ENCODE data around the gene SETD6.
A peak's percentile ranks its signal among the peaks of the same experiment; 100 is the strongest.

SETD6 gene

DNA sequence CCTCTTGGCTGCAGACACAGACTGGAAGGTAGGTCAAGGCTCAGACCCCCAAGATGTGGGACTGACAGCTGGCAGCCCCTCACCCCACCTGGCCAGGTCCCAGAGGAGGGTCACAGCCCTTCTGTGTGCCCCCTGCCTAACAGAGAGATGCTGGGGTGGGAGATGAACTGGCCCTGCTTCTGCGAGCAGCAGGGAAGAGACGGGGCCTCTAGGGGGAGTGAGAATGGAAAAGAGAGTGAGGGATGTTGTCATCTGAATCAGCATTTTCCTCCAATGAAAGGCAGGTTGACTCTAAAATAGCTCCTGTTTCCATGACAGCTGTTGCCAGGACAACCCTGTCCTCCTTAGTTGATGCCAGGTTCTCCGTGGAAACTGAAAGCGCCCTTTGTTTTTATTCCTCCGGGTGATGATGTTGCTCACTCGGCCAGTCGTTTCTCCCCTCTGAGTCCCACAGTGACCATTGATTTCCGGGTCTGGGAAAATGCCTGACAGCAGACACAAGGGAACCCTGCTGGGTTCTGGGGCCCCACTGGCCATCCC is 20.3 kb upstream of the SETD6 start:
- DNase-seq = peak; percentile 54

DNA sequence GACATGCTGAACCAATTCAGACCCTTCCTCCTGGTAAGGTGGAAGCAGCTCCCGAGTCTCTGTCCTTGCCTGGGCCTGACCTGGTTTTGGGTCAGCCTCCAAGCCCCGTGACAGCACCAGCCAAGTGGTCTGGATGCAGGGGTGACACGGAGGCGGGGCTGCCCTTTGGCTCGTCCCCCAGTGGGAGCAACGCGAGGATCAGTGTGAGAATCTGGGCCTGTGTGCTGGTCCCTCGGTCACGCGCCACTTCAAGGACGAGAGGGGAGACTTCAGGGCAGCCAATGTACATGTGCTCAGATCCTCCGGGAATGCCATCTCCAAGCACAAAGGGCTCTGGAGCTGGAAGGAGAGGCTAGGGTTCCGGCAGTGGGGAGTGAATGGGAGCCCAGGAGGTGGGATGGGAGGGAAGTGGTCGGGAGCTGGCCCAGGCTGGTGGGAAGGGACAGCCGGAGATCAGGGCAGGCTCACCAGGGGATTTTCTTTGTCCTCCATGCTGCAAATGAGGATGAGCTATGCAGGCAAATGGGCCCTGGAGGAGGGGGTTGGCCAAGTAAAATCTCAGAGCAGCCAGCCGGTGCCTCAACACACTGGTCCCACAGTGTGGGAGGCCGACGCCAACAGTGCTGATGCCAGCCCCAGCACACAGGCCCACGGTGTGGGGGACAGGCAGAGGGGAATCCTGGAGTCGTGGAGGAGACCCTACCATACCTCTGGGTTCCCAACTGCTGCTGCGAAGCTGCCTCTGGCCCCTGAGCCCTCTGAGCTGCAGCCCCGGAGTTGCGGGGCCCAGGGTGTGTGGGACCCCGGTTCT is 19.6 kb upstream of the SETD6 start:
- DNase-seq = no peak

DNA sequence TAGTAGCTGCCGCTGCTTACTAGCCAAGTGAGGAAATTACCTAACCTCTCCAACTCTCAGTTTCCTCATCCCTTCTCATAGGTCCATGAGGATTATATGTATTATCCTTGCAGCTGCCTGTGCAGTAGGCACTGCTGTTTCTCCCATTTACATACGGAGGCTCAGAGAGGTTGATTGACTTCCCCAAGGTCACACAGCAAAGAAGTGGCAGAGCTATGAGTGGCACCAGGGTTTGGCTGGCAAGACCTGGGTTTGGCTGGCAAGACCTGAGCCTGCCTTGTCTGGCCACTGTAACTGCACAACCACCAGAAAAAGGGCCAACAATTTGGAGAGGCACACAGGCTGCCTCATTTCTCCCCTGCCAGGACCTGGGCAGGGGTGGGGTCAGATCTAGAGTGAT is 17.8 kb upstream of the SETD6 start:
- DNase-seq = no peak

DNA sequence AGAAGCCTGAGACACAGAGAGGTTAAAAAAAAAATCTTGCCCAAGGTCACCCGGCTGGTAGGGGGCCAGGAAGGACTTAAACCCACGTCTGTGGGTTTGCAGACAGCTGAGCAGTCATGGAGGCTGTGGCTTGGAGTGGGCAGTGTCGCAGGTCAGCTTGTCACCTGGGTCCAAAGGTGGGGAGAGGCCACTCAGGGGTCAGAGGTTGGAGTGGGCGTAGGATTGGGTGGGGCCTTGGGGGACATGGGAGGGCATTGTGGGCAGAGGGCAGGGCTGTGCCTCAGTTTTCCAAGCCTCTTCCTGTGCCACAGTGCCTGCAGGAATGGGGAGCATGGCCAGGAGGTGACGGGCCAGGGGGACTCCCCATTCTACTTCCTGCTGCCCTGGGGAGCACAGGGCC is 17.4 kb upstream of the SETD6 start:
- DNase-seq = no peak

DNA sequence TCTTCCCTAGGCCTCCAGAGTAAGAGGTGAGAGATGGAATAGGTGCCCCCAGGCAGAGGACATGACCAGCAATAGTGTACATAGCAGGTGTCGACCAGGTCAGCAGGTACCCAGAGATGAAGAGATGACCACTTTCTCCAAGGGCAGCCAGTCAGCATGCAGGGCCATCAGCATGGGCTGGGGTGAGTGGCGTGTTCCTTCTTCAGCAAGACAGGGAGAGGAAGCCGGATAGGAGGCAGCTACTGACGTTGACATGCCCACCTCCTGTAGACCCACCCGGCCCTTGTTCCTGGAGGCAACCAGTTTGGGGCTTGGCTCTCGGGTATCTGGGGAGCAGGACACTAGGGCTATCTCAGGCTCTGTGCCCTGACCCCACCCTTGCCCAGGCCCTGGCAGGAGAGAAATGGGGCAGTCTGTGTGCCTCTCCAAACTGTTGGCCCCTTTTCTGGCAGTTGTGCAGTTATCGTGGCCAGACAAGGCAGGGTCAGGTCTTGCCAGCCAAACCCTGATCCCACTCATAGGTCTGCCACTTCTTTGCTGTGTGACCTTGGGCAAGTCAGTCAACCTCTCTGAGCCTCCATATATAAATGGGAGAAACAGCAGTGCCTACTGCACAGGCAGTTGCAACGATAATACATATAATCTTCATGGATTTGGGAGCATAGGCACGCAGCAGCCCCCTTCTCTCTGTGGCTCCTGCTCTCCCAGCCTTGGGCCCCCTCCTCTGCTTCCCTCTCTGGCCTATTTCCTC is 16.8 kb upstream of the SETD6 start:
- DNase-seq = no peak

DNA sequence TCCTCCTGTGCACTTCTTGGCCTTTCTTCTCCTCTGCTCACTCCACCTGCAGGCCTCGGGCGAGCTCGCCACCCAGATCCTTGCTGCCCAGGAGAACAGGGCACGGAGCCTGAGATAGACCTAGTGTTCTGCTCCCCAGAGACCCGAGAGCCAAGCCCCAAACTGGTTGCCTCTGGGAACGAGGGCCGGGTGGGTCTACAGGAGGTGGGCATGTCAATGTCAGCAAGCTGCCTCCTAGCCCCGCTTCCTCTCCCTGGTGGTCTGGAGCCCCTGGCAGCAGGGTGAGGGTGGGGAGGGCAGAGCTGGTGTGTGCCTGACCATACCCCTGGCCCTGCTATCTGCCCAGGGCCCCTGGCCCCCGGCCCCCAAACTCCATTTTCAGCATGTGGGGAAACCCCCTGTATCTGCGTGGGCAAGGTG is 16.2 kb upstream of the SETD6 start:
- DNase-seq = no peak

DNA sequence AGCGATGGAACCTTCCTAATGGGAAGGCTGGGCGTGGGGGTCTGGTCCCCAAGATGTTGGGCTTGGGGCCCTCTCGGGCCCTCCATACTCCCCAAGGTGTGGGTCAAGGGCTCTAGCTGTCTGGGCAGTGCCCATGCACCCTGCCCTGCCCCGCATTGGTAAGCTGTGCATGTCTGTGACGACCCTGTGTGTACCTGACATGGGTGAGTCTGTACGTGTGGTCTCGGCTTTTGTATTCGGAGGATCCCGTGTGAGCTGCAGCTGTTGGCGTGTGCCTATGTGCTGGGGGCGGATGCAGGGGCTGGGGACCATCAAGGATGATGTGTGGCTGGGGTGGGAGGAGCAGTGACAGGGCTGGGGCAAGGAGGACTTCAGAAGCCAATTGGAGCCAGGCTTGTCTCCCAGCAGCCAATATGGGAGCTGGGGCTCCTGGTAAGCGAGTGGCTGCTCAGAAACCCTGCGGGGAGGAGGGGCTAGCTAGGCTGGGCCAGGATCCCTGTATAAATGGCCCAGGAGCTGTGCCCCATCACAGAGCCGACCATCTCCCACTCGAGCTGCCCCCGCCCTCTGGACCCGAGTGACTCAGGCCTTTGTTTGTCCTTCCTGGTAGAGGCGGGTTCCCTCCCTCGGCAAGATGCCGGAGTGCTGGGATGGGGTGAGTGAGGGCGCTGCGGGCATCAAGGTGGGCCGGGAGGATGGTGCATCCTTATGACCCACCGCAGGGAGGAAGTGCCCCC is 15.5 kb upstream of the SETD6 start, which contains the start of gene NDRG4:
TSS of gene NDRG4 (plus strand) at position 529 of the 737 bp plus-strand sequence. CDS start at position 635, 106 bp downstream.
- DNase-seq = no peak

DNA sequence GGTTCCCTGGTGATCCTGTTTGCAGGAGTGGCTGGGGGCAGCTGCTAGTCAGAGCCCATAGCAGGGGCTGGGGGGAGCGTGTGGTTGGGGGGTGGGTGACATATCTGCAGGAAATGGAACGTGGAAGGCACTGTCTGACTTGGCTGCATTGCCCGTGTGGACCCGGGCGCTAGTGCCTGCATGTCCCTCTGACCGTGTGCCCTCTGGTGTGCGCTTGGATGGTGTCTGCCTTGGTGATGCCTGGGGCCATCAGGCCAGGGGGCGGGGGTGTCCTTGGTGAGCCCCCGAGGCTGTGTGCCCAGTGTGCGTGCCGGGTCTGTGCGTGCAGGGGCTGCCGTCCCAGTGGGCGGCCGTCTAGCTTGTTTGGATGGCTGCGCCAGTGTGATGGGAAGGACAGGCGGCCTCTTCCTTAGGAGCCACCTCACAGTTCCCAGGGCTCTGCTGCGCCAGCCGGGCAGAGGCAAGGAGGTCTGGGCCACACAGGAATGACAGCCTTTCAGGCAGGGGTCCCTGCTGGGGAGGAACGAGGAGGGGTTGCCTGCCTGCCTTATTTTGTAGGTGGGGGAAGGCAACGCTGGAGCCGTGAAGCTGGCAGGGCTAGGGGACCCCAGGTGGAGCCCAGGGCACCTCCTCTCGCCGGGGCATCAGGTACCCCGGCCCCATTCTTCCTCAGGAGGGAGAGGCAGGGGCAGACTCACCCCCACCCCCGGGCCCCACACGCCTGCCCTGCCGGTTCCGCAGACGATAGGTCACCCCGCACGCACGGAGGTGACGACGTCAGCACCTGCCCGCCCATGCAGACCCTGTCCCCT is 14.7 kb upstream of the SETD6 start:
- DNase-seq = no peak

DNA sequence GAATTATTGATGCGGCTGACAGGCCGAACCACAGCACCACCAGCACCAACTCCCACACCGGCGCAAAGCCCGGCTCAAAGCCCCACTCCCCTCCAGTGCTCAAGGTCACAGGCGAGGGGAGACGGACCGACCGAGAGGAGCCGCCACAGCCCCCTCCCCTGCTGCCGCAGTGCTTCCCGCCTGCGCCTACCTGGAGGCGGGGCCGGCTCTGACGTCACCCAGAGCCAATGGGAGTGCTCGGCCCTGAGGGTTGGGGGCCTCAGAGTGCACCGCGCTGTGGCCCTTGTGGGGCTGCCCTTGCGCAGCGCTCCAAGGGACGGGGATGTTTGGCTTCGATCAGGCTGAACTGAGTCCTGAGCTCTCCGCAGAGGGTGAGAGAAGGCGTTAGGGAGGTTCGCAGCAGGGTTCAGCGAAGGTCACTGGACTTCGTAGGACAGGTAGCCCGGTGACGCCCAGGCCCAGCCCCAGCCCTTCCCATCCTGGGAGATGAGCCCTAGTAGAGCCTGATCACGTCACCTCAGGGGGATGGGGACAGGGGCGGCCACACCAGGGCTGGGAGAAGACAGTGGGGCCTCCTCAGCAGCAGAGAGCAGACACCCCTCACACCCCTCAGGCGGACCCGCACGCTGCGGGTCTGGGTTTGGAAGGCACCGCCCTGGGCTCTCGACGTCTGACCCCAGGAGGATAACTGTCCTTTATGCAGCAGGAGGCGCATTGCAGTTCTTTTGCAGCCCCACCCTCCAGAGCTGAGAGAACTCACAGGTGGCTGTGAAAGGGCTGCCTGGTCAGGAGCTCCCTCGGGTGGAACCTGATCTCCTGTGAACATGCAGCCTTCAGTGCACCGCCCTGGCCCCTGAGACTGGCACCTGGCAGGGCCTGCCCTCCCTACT is 13.8 kb upstream of the SETD6 start:
- DNase-seq = no peak

DNA sequence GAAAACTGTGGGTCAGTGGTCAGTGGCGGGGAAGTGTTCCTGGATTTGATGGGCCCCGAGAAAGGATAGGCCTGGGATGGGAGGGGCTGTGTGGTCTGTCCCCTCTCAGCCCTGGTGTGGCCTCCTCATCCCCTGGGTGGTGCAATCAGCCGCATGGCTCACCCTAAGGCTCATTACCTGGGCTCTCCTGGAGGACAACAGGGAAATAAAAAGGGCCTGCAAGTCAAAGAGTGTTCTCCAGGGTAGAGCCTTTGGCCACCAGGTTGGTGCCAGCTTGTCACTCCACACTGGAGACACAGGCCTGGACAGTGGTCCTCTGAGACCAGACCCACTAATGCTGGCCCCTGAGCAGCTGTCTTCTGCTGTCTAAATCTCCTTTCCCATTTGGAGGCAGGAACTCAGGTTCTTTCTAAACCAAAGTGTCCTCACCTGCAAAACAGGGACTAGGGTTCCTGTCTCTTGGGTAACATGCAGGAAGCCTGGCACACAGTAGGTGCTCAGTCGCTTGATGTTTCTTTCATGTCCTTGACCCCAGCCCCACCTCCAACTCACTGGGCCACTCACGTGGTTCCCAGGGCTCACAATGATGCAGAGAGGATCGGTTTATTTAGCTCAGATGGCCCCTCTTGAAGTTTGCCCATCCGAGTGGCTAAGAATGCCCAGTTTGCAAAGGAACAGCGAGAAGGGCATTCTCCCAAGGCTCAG is 12.9 kb upstream of the SETD6 start:
- DNase-seq = no peak

DNA sequence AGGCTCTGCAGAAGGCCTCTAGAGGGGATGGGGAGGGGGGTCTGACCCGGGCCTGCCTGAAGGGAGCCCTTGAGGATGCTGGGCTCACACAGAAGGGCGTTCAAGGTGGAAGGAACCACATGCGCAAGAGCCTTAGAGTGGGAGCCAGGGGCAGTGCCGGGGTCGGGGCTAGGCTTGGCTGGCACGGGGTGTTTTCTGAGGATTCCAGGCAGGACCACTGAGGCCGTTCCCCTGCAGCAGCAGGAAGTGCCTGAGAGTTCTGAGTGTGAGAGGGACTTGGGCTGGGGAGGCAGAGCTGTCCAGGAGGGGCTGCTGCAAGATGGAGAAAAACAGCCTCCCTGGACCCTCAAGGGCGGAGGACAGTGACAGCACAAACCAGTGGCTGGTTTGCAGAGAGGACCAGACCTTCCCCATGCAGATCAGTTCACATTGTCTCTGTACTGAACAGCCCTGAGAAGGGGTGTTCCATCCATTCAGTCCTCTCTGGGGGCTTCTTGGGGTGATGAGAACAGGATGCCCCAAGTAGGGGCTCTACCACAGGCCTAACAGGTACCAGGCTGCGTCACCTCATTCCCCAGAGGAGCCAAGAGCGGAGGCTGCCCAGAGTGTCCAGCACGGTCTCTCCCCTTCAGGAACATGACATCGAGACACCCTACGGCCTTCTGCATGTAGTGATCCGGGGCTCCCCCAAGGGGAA is 12.0 kb upstream of the SETD6 start:
- no peak for DNase-seq

DNA sequence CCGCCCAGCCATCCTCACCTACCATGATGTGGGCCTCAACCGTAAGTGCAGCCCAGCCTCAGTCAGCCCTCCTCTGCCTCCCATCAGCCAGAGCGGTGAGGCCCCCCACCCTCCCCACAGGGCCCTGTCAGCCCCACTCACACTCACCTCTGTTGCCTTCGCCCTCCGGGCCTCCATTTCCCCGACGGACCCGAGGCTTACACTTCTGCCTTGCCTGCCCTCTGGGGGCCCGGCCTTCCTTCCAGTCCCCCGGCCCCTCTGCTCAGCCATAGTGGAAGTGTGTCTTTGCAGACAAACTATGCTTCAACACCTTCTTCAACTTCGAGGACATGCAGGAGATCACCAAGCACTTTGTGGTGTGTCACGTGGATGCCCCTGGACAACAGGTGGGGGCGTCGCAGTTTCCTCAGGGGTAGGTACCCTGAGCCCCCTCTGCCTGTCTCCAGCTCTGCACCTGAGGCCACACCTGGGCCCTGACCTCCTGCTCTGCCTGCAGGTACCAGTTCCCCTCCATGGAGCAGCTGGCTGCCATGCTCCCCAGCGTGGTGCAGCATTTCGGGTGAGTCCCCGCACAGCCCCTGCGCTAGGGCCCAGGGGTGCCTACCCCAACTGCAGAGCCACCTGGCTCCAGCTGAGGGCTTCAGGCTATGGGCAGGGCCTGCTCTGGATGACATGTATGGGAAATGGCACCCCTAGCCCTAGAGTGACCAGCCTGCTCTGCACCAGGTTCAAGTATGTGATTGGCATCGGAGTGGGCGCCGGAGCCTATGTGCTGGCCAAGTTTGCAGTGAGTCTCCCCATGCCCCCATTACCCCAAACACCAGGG is 11.2 kb upstream of the SETD6 start:
- no peak for DNase-seq

DNA sequence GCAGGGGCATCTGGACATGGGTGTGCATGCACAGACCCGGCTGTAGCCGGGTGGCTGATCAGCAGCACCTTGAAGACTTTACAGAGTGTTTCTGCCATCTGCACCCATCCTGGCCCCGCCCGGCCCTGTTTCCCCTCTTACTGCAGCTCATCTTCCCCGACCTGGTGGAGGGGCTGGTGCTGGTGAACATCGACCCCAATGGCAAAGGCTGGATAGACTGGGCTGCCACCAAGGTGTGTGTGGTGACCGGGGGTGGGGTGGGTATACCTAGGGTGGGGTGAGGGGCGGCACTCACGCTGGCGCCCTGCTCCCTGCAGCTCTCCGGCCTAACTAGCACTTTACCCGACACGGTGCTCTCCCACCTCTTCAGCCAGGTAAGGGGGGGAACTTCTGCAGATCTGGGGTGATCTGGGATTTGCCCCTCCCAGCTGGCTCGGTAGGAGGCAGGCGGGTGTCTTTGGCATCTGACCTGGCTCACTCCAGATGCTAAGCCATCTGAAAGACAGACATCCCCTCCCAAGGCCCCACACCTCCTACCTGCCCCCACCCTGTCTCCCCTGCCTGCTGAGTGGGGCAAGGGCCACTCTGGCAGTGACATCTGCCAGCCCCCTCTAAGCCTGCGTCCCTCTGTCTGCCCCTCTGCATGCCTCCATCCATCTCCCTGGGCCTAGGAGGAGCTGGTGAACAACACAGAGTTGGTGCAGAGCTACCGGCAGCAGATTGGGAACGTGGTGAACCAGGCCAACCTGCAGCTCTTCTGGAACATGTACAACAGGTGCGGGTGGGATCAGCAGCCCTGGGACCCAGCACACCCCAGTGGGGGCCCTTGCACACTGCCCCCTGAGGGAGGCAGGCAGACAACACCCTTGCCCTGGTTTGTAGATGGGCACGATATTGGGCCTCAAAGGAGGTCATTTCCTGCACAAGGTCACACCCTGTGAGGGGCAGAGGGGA is 8.8 kb upstream of the SETD6 start:
- no peak for DNase-seq

DNA sequence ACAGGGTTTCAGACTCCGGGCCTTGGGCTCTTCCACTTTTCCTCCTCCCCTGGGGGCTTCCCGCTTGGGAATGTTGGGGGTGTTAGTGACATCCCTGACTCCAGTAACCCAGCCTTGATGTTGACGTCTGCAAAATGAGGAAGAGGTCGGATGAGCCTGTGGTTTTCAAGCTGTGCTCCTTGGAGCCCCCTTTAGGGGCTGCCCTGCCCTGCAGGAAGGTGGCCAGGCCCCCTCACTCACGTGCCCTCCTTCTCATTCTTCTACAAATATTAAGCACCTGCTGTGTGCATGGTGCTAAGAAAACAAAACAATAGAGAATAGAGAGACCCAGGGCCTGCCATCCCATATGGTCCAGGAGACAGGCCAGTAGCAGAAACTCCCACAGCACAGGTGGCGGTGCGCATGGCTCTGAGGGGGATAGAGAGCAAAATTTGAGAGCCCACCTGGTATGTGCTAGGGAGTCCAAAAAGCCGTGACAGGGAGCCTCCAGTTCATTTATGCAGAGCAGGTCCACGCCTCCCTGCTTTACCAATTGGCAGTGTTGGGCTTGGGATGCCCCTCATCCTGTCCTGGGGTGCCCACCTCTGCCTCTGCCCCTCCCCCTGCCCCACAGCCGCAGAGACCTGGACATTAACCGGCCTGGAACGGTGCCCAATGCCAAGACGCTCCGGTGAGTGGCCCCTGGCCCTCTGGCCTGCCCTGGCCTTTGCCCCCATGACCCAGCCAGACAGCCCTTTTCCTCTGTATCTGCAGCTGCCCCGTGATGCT is 7.9 kb upstream of the SETD6 start:
- no peak for DNase-seq

DNA sequence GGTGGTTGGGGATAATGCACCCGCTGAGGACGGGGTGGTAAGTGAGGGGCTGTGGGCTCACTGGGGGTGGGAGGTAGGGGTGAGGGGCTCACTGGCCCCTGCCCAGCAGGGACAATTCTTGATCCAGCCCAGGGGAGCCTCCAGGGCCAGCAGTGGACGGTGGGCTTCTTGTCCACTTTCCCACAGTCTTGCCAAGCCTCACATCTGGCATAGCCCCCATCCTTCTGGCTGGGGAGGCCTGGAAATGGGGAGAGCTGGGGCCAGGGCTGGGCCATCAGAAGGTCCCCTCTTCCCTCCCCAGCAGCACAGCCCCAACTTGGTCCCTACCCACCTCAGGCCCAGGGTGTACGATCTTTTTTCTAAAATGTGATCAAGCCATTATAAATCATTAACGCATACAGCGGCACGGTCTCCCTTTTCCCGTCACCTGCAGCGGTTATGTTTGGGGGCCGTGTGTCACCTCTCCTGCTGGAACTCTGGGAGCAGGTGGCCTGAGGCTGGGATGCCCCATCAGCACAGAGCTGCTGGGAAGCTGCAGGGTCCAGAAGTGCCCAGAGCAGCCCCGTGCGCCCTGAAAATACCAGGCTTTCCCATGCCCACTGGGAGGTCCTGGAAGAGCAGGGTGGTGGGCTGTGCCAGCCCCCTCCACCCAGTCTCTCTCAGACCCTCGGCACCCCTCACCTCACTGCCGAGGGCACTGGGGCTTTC is 7.2 kb upstream of the SETD6 start:
- DNase-seq = no peak

DNA sequence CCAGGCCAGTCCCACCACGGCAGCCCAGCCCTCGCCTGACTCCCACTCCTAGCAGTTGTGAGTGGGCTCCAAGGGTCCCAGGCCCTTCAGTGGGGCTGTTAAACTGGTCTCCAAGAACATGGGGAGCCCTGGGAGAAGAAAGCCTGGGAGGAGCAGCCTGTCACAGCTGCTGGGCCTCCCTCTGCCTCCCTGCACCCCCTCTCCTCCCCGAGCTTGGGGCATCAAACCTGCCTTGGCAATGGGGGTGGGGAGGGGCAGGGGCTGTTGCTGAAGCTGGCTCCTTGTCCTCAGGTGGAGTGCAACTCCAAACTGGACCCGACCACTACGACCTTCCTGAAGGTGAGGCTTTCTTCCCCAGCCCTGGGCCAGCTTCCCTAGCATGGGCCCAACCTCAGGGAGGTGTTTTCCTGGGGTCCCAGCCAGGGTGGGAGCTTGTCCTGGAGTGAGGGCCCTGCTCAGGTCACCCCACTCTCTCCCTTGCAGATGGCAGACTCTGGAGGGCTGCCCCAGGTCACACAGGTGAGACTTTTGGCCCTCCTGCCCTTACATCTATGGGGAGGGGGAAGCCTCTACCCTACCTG is 6.6 kb upstream of the SETD6 start:
- DNase-seq = no peak
